Measurements from ENCODE around the gene RTP5.

The RTP5 gene

GRCh38 chr2:241894681-241895426 lies 25.3 kb downstream of the RTP5 start:
- H3K79me2 ChIP-seq (ENCODE audit: insufficient read depth, low read length): no peaks in the 10 kb centered on the region
- no peak overlapping the region for H3K4me3 ChIP-seq (ENCODE audit: insufficient read depth, low read length, poor library complexity, severe bottlenecking)
- H3K9me2 ChIP-seq (replicated peaks; ENCODE audit: insufficient read depth, low read length): no peaks in the 10 kb centered on the region
- no peaks in the 10 kb centered on the region for H3K36me3 ChIP-seq (ENCODE audit: low read length)
- no peak overlapping the region for H3K9ac ChIP-seq (ENCODE audit: low read length)
- H2AFZ ChIP-seq (ENCODE audit: low read depth, low read length, severe bottlenecking): no peak overlapping the region
- H3K27ac ChIP-seq (ENCODE audit: low read depth, low read length): no peak overlapping the region
- H4K20me1 ChIP-seq (ENCODE audit: low read depth, low read length): no peaks in the 10 kb centered on the region
- TF ChIP-seq CTCF (IDR thresholded peaks at IDR 0.05; ENCODE audit: insufficient read depth, low read length, poor library complexity, severe bottlenecking) (no peak), EZH2phosphoT487 (conservative IDR thresholded peaks at IDR 0.05; ENCODE audit: low read length) (no peak)
- no peak overlapping the region for H3K4me2 ChIP-seq (ENCODE audit: low read depth, low read length, poor library complexity, severe bottlenecking)
- no peaks in the 10 kb centered on the region for H3F3A ChIP-seq (ENCODE audit: insufficient read depth)
- no peaks in the 10 kb centered on the region for H3K27me3 ChIP-seq (ENCODE audit: low read length)
- H3K9me3 ChIP-seq (ENCODE audit: insufficient read depth, low read length): no peaks in the 10 kb centered on the region

- H2AFZ ChIP-seq (ENCODE audit: low read depth, low read length, severe bottlenecking): no peak overlapping the region
- no peak overlapping the region for H3K4me3 ChIP-seq (ENCODE audit: insufficient read depth, low read length, poor library complexity, severe bottlenecking)
- no peaks in the 10 kb centered on the region for H3K9me2 ChIP-seq (replicated peaks; ENCODE audit: insufficient read depth, low read length)
- no peak overlapping the region for H3K4me2 ChIP-seq (ENCODE audit: low read depth, low read length, poor library complexity, severe bottlenecking)
- H3K36me3 ChIP-seq (ENCODE audit: low read length): no peaks in the 10 kb centered on the region
- H4K20me1 ChIP-seq (ENCODE audit: low read depth, low read length): no peaks in the 10 kb centered on the region
- no peaks in the 10 kb centered on the region for H3K79me2 ChIP-seq (ENCODE audit: insufficient read depth, low read length)
- no peaks in the 10 kb centered on the region for H3K27me3 ChIP-seq (ENCODE audit: low read length)
- TF ChIP-seq CTCF (IDR thresholded peaks at IDR 0.05; ENCODE audit: insufficient read depth, low read length, poor library complexity, severe bottlenecking): no peak
- no peak for TF ChIP-seq EZH2phosphoT487 (conservative IDR thresholded peaks at IDR 0.05; ENCODE audit: low read length)
- H3K27ac ChIP-seq (ENCODE audit: low read depth, low read length): no peak overlapping the region
- H3K9ac ChIP-seq (ENCODE audit: low read length): no peak overlapping the region
- no peaks in the 10 kb centered on the region for H3K9me3 ChIP-seq (ENCODE audit: insufficient read depth, low read length)
- no peaks in the 10 kb centered on the region for H3F3A ChIP-seq (ENCODE audit: insufficient read depth)
These were observed 25.8 kb downstream of the RTP5 start for GRCh38 chr2:241895427-241895711.

- Histone ChIP-seq H4K20me1 (ENCODE audit: low read depth, low read length) (no peaks in the 10 kb centered on the region), H3K27me3 (ENCODE audit: low read length) (no peaks in the 10 kb centered on the region), H3K9me3 (ENCODE audit: insufficient read depth, low read length) (no peaks in the 10 kb centered on the region), H3K9ac (ENCODE audit: low read length) (no peak overlapping the region), H3K4me2 (ENCODE audit: low read depth, low read length, poor library complexity, severe bottlenecking) (no peak overlapping the region), H3K9me2 (replicated peaks; ENCODE audit: insufficient read depth, low read length) (no peaks in the 10 kb centered on the region), H2AFZ (ENCODE audit: low read depth, low read length, severe bottlenecking) (no peak overlapping the region), H3K27ac (ENCODE audit: low read depth, low read length) (no peak overlapping the region), H3K4me3 (ENCODE audit: insufficient read depth, low read length, poor library complexity, severe bottlenecking) (no peak overlapping the region), H3K79me2 (ENCODE audit: insufficient read depth, low read length) (no peaks in the 10 kb centered on the region), H3F3A (ENCODE audit: insufficient read depth) (no peaks in the 10 kb centered on the region), H3K36me3 (ENCODE audit: low read length) (no peaks in the 10 kb centered on the region)
- TF ChIP-seq EZH2phosphoT487 (conservative IDR thresholded peaks at IDR 0.05; ENCODE audit: low read length) (no peak), CTCF (IDR thresholded peaks at IDR 0.05; ENCODE audit: insufficient read depth, low read length, poor library complexity, severe bottlenecking) (no peak)
These were observed 26.4 kb downstream of the RTP5 start for GRCh38 chr2:241895712-241896641.
